DMS114 treated with DMSO at 0.1 percent for 48 hours (cell line): ENCODE data around the gene OR4B1.

Source experiments
- DNase-seq: peaks from one replicate; lab custom pipeline; 2025; ENCODE audit not compliant: unreplicated experiment; lab: John Stamatoyannopoulos, UW

The OR4B1 gene

DNA sequence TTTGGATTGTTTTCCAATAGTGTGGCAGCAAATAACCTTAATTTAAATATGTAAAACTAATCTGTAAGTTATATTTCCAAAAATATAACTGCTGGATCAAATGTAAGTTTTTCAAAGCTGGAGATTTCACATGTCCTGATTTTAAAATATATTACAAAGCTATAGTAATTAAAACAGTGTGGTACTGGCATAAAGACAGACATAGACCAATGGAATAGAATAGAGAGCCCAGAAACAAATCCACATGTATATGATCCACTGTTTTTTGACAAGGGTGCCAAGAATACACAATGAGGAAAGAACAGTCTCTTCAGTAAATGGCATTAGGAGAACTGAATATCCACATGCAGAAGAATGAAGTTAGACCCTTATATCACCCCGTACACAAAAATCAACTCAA lies 32.3 kb downstream of the OR4B1 start:
- DNase-seq: no peak

DNA sequence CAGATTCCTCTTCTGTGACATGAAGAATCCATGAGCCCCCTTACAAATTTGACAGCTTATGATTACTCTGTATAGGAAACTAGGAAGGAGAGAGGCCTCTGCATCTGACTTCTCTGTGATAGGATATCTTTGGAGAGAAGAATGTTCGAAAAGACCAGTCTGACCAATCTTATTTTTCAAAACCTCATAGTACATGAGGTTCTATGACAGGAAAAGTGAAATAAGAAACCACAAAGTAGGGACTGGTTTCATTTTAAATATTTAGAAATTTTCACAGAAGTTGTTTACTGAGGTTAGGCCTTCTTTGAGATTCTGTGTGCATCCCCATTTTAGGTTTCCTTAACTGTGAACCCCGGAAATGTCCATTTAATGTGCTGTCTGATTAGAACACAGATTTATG lies 45.0 kb downstream of the OR4B1 start:
- no peak for DNase-seq

DNA sequence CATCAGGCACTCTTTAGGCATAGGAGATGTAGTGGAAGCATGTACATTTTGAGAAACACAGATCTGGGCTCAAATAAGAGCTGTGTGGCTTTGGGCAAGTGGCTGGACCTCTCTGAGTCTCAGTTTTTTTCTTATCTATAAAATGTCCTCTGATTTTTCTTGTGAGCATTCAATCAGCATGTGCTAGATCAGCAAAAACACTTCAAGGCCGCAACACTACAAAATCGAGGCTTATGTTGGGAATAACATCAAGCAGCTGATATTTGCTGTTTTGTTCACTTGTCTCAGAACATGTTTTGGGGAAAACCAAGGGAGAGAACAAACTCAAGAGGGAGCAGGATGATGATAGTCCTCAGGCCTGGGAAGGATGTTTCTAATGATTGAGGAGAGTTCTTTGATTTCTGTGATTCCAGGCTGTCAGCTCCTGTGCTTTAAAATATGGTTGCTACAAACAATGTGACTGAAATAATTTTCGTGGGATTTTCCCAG lies 46.9 kb downstream of the OR4B1 start, which contains the start of gene OR4X1:
OR4X1 (plus strand) TSS at position 439 of the 489 bp plus-strand sequence; CDS start at position 439, 0 bp downstream.
- no peak for DNase-seq
